ENCODE results near the gene CCL26.
"Not testable (repeated sequence)": the region's sequence is repeated elsewhere in the genome, so short reads cannot be mapped to it uniquely, and the experiment has no call there.

Gene CCL26

DNA sequence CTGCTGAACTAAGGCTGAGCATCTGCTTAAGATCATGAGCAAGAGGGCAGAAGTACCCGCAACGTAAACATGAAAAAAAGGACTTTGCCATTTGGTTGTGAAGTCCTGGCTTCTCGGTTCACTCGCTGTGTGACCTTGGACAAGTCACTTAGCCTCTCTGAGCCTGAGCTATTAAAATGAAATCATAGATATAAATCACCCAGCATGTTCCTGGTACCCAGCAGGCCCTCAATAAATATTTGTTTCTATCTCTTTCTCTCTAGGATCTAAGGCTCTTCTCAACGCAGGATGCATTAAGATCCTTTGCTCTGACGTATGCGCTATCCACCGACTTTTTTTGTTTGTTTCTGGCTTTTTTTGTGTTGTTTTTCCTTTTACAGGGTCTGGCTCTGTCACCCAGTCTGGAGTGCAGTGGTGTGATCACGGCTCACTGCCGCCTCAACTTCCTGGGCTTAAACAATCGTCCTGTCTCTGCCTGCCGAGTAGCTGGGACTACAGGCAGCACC is 39.9 kb downstream of the CCL26 start:
- no peaks in the 10 kb centered on the region for H4K20me1 ChIP-seq (ENCODE audit: control insufficient read depth, insufficient read depth, low read depth, low read length)
- no peaks in the 10 kb centered on the region for H3K36me3 ChIP-seq (ENCODE audit: control insufficient read depth, low read length)
- no peaks in the 10 kb centered on the region for H3K9me3 ChIP-seq (ENCODE audit: control insufficient read depth, insufficient read depth, low read length)
- H3K27ac ChIP-seq (ENCODE audit: low read depth, low read length), result no peak overlapping the region
- no peak for TF ChIP-seq CTCF (IDR thresholded peaks at IDR 0.05; ENCODE audit: low read depth, low read length, poor library complexity, severe bottlenecking)
- TF ChIP-seq EZH2phosphoT487 (IDR thresholded peaks at IDR 0.05; ENCODE audit: borderline replicate concordance, low read length), result no peak
- peaks cover 32% of the 10 kb centered on the region for H3K4me1 ChIP-seq (ENCODE audit: control insufficient read depth, low read length)
- H3K4me2 ChIP-seq (ENCODE audit: low read length), result no peak overlapping the region
- H3K9me2 ChIP-seq (replicated peaks; ENCODE audit: control insufficient read depth, low read length), result no peaks in the 10 kb centered on the region
- no peaks in the 10 kb centered on the region for H3K79me2 ChIP-seq (ENCODE audit: control insufficient read depth, low read length)
- no peaks in the 10 kb centered on the region for H3K27me3 ChIP-seq (ENCODE audit: control insufficient read depth, low read length)
- H3K4me3 ChIP-seq (ENCODE audit: low read length), result no peak overlapping the region
- H3F3A ChIP-seq (ENCODE audit: control insufficient read depth, insufficient read depth), result no peaks in the 10 kb centered on the region

- no peaks in the 10 kb centered on the region for H3K36me3 ChIP-seq (ENCODE audit: control insufficient read depth, low read length)
- no peaks in the 10 kb centered on the region for H4K20me1 ChIP-seq (ENCODE audit: control insufficient read depth, insufficient read depth, low read depth, low read length)
- H3K9me2 ChIP-seq (replicated peaks; ENCODE audit: control insufficient read depth, low read length), result no peaks in the 10 kb centered on the region
- H3K4me3 ChIP-seq (ENCODE audit: low read length), result no peak overlapping the region
- H3K4me2 ChIP-seq (ENCODE audit: low read length), result no peak overlapping the region
- H3K27me3 ChIP-seq (ENCODE audit: control insufficient read depth, low read length), result 0 out of 2 replicates have a peak, but pooled peaks cover under 1% of the 10 kb centered on the region
- no peaks in the 10 kb centered on the region for H3K79me2 ChIP-seq (ENCODE audit: control insufficient read depth, low read length)
- no peak for TF ChIP-seq CTCF (IDR thresholded peaks at IDR 0.05; ENCODE audit: low read depth, low read length, poor library complexity, severe bottlenecking)
- TF ChIP-seq EZH2phosphoT487 (IDR thresholded peaks at IDR 0.05; ENCODE audit: borderline replicate concordance, low read length), result no peak
- H3K27ac ChIP-seq (ENCODE audit: low read depth, low read length), result no peak overlapping the region
- 0 out of 2 replicates have a peak, but pooled peaks cover 2% of the 10 kb centered on the region for H3F3A ChIP-seq (ENCODE audit: control insufficient read depth, insufficient read depth)
- H3K4me1 ChIP-seq (ENCODE audit: control insufficient read depth, low read length), result peaks cover 43% of the 10 kb centered on the region
- H3K9me3 ChIP-seq (ENCODE audit: control insufficient read depth, insufficient read depth, low read length), result no peaks in the 10 kb centered on the region
These were observed 42.1 kb downstream of the CCL26 start for GRCh38 chr7:75729851-75730274.

DNA sequence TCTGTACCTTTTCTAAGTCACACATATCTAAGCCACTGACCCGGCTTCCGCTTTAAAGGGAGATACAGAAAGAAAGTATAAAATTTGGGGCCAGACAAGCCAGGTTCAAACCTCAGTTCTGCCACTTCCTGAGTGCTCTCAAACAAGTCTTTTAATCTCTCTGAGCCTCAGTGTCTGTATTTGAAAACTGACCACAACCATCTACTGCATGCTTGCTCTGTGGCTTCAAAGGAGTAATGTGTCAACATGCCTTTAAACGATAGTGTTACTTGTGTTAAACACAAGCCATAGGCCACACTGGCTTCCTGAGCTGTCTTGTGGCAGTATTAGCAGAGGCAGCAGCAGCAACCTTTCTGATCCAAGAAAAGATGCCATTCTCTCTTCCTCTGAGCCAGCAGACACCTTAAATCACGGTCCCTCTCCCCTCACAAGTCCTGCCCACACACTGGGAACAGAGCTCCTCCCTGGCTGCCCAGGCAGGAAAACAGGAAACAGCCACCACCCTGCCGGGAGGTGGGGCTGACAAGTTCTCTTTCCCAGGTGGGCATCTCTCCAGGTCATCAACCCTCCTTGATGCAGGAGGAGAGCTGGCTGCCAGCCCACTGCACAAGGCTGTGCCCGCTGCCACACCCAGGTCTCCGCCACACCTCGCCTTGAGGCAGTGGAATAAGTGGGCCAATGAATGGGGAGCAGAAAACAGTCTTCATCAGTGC is 44.0 kb downstream of the CCL26 start:
- Histone ChIP-seq H3K27ac (ENCODE audit: low read depth, low read length) (no peak overlapping the region), H3F3A (ENCODE audit: control insufficient read depth, insufficient read depth) (0 out of 2 replicates have a peak, but pooled peaks cover 2% of the 10 kb centered on the region), H3K9me3 (ENCODE audit: control insufficient read depth, insufficient read depth, low read length) (no peaks in the 10 kb centered on the region), H4K20me1 (ENCODE audit: control insufficient read depth, insufficient read depth, low read depth, low read length) (no peaks in the 10 kb centered on the region), H3K36me3 (ENCODE audit: control insufficient read depth, low read length) (no peaks in the 10 kb centered on the region), H3K79me2 (ENCODE audit: control insufficient read depth, low read length) (no peaks in the 10 kb centered on the region), H3K27me3 (ENCODE audit: control insufficient read depth, low read length) (0 out of 2 replicates have a peak, but pooled peaks cover 5% of the 10 kb centered on the region), H3K4me1 (ENCODE audit: control insufficient read depth, low read length) (peaks cover 41% of the 10 kb centered on the region), H3K4me2 (ENCODE audit: low read length) (no peak overlapping the region), H3K4me3 (ENCODE audit: low read length) (no peak overlapping the region), H3K9me2 (replicated peaks; ENCODE audit: control insufficient read depth, low read length) (no peaks in the 10 kb centered on the region)
- TF ChIP-seq EZH2phosphoT487 (IDR thresholded peaks at IDR 0.05; ENCODE audit: borderline replicate concordance, low read length), result no peak
- no peak for TF ChIP-seq CTCF (IDR thresholded peaks at IDR 0.05; ENCODE audit: low read depth, low read length, poor library complexity, severe bottlenecking)

- peaks cover 34% of the 10 kb centered on the region for H3K4me1 ChIP-seq (ENCODE audit: control insufficient read depth, low read length)
- H3K4me2 ChIP-seq (ENCODE audit: low read length); H3K36me3 ChIP-seq (ENCODE audit: control insufficient read depth, low read length); H3K4me3 ChIP-seq (ENCODE audit: low read length); H3K9me3 ChIP-seq (ENCODE audit: control insufficient read depth, insufficient read depth, low read length); H3K79me2 ChIP-seq (ENCODE audit: control insufficient read depth, low read length); H4K20me1 ChIP-seq (ENCODE audit: control insufficient read depth, insufficient read depth, low read depth, low read length); H3K27ac ChIP-seq (ENCODE audit: low read depth, low read length); H3K9me2 ChIP-seq (replicated peaks; ENCODE audit: control insufficient read depth, low read length); H3F3A ChIP-seq (ENCODE audit: control insufficient read depth, insufficient read depth); H3K27me3 ChIP-seq (ENCODE audit: control insufficient read depth, low read length): not testable (repeated sequence)
These were observed 44.7 kb downstream of the CCL26 start for GRCh38 chr7:75727351-75727750.
